SIG-M5 treated with dmso at 0.1 percent for 504 hours (cell line): ENCODE data around the gene CIAO3.

Source experiments
- DNase-seq: peaks from one replicate; lab custom pipeline; 2025; ENCODE audit not compliant: unreplicated experiment; lab: John Stamatoyannopoulos, UW

The CIAO3 gene

DNA sequence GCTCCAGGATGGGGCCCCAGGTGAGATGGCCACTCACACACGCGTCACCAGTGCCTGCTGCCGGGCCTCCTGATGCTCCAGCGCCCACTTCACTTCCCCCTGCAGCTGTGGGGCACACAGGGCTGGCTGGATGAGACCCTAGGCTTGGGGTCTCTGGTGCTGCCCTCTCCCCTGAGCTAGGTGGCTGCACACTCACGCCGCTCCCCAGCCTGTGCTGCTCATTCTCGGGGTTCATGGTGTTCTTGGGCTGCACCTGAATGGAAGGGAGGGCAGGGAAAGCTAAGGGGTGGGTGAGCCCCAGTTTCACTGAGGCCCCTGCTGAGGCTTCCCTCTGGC, 15.8 kb downstream of the CIAO3 start:
- no peak for DNase-seq

DNA sequence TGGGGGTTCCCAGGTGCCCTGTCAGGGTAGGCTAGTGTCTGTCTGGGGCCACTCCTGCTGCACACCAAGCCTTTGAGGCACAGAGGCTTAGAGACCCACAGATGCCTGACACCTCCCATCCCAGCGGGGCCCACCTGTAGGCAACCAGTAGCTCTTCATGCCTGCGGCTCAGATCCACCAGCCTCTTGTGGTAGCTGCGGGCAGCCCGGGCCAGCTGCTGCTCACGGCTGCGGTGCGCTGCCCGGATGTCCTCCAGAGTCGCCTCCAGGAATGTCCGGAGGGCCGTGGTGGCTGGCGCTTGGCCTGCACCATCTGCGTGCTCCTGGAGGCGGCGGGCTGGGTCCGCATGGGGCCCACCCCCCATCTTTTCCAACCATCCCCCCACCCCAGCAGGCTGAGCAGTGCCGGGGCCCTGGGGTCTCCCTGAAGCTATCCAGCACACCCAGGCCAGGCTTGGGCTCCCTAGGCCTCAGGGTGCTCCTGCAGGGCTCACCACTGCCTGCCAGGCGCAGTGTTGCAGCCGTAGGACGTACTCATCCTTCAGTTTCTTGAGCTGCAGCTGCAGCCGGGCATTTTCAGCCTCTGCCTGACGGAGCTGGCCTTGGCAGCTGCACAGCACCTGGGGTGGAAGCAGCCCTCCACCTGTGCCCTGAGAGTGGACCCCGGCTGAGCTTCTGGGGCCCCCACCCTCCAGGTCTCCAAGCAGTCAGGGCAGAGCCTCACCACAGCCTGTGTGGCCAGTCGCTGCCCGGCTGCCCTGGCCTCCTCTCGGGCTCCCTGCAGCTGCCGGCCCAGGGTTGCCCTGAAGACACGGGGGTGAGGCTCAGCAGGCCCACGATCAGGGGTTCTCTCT, 16.4 kb downstream of the CIAO3 start:
- DNase-seq: no peak

DNA sequence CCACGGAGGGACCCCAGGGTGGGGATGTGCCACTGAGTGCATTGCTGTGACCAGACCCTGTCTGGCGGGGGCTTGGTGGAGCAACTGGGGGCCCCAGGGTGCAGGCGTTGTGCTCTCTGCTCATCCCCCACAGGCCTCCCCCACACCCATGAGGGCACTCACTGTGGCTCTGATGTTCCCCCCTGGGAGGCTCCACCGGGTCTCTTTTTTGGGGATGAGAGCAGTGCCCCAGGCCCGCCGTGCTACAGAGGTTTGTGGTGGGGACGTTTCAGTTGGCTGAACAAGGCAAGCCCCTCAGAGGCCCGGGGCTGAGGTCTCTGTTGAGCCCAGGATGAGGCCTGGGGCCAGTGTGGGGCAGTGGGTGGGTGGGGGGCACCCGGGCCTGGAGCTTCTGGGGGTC, 17.1 kb downstream of the CIAO3 start:
- no peak for DNase-seq

DNA sequence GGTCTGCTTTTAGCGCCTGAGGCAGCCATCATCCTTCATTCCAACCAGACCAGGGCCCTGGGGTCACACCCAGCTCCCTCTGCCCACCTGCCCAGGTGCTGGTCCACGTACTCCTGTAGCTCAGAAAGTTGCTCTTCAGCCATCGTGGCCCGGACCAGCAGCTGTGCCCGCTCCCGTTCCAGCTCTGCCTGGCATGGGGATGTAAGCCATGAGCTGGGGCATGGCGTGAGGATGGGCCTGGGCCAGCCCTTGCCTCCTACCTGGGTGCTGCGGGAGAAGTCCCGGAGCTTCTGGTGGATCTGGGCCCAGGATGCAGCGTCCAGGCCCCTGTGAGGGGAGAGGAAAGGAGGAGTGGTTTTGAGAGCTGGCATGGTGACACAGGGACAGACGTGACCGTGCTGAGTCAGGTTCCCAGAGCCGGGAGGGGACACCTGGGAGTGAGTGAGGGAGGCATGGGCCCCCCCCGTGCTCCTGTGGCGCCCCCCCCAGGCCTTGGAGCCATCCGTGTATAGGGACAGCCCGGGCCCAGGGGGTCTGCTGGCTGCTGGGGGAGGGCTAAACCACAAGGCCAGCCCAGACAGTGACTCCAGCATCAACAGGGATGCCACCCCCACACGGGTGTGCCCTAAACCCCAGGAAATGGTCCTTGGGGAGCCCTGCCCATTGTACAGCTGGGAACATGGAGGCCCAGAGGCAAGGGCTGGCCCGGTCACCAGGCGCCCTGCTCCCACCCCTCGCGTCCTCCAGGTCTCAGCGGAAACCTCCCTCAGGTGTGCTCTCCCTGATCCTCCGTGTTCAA, 17.8 kb downstream of the CIAO3 start:
- no peak for DNase-seq

DNA sequence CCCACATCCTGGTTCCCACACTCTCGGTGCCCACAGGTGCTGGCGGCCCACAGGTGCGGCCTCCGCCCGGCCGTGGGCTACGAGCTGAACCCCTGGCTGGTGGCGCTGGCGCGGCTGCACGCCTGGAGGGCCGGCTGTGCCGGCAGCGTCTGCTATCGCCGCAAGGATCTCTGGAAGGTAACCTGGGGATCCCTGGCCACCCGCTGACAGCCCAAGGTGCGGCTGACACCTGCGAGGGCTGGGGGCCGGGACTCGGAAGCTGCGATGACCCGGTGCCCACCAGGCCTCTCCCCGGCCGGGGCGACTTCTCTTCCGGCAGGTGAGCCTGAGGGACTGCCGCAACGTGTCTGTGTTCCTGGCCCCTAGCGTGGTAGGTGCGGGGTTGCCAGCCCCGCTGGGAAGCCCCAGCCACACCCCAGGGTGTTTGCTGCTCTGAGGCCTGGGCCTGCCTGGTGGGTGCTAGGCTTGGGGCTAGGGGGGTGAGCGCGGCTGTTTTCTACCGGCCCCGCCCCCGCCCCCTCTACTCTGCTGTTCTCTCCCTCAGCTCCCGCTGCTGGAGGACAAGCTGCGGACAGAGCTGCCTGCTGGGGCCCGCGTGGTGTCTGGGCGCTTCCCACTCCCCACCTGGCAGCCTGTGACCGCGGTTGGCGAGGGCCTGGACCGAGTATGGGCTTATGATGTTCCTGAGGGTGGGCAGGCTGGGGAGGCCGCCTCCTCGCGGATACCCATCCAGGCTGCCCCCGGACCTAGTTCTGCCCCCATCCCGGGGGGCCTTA, 18.8 kb downstream of the CIAO3 start:
- no peak for DNase-seq

DNA sequence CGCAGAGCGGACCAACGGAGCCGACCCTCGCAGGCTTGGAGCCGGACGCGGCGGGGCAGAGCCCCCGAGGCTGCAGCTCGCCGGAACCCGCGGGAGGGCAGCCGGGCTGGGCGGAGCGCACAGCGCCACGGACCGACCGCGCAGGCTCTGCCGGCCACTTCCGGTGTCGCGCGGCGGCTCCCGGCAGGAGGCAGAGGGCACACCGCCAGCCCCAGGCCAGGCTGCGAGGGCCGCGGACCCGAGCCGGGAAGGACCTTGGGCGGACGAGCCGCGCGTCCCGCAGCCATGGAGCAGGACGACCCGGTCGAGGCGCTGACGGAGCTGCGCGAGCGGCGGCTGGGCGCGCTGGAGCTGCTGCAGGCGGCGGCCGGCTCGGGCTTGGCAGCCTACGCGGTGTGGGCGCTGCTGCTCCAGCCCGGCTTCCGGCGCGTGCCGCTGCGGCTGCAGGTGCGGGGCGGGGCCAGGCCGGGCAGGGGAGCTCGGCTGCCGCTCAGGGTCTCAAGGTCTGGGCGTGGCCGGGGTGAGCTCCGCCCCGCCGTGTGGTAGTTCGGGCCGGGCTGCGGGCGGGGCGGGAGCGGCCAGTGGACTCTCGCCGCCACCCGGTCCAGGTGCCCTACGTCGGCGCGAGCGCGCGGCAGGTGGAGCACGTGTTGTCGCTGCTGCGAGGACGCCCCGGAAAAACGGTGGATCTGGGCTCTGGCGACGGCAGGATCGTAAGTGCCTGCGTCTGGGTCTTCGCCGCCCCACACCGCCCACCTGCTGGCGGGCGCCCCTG, 19.6 kb downstream of the CIAO3 start, which contains the start of gene ANTKMT:
ANTKMT (plus strand) TSS at position 157 of the 775 bp plus-strand sequence; CDS start at position 286, 129 bp downstream.
- peak; percentile 71 for DNase-seq

DNA sequence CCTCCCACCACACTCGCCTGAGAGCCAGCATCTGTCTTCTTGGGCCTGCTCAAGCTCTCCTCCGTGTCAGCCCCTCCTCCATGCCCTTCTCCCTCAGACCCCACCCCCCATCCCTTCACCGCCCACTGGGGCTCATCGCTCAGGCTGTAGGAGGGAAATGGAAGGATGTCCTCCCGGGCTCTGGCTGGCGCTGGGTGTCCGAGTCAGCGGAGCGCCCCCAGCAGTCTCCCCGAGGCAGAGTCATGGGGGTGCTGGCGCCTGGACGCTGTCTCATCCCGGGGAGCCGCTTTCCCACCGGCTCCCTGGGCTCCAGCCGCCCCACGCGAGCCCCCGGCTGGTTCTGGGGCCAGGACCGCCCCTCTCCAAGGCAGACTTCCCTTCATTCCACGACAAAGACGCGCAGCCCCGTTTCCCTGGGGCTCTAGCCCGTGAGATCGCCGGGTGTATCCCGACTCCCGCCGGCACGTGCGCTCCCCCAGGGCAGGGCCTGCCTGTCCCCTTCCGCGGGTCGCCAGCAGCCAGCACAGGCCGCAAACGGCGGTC, 20.3 kb downstream of the CIAO3 start:
- DNase-seq: peak; percentile 68

DNA sequence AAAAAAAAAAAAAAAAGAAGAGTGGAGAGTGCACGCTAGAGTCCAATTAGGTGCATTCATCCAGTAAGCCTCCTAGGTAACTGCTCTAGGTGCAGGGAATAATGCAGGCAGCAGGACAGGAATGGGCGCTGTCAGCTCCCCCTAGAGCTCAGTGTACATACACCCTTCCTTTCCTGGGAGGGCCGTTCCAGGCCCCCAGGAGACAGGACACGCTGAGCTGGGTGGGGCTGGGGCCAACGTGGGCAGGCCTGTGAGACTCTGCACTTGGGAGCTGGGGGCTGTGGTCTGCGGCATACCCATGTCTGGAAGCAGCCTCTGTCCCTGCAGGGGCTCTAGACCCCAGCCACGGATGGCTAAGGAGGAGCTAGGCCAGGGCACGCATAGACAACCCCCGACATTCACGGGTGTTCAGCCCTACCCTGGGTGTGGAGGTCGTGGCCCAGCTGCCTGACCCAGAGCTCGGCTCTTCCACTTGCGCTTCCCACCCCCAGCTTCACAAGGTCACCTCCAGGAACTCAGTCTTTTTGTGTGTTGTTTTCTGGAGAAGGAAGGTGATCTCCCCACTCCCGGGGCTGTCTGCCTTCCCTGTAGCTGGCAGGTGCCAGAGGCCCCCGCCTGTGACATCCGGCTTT, 20.9 kb downstream of the CIAO3 start:
- peak; percentile 30 for DNase-seq

DNA sequence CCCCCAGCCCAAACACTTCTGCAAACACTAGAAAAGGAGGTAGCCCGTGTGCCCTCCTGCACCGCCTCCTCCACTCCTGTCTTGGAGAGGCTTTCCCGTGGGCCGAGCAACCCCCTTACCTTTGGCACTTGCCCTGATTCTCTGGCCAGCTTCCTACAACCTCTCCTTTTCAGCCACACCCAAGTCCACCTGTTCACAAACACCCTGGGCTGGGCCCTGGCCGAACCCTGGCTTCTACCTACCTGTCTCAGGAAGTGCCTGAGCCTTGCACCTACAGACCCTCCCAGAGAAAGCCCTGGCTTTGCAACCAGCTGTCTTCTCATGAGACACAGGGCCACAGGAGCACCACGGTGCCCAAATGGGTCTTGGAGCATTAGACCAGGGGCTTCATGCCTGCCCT, 21.9 kb downstream of the CIAO3 start:
- no peak for DNase-seq

DNA sequence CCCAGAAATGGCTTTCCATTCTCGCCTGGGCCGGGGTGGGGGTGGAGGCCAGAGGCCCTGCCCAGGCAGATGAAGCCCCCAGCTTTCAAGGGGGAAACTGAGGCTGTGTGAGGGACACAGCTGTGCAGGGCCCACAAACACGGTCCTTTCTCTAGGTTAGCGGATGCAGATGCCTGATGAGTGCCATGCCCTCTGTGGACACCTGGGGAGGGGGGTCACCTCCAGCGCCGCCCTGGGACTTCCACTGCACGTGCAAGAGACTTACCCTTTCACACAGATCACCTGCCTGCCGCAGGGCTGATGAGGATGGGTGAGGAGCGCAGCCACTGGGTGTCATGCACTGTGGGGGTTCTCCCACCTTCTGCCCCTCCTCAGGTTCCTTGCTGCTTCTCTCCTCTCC, 22.4 kb downstream of the CIAO3 start:
- DNase-seq: no peak

DNA sequence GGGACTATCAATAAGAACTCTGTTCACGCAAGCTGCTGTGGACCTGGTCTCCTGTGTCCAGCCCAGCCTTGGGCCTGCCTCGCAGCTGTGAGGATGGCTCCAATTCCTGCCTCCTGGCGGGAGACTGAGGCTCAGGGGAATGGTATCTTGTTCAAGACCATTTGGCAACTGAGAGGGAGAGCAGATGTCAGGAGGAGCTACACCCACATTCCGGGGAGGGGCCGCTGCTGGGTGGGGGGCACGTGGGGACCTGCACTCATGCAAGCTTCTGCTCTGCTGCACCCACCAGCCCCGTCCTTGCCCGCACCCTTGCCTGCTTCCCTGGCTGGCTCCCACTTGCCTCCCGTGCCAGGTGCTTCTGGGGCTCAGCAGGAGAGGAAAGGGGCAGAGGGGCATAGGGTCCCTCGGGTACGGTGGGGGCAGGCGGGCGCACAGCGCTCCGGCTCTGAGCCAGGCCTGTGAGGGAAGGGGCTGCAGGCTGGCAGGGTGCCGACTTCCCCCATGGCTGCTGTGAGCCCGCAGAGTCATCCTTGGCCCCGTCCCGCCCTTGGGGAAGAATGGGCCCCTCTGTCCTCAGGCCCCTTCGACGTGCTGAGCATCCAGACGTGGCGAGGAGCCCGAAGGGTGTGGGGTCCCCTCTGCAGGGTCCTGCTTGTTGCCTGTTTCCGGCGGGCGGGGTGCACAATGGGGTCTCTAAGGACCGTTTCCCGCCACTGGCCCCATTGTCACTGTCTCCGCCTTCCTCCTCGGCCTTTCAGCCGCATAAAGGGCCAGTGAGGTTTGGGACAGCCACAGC, 23.1 kb downstream of the CIAO3 start:
- DNase-seq: no peak

DNA sequence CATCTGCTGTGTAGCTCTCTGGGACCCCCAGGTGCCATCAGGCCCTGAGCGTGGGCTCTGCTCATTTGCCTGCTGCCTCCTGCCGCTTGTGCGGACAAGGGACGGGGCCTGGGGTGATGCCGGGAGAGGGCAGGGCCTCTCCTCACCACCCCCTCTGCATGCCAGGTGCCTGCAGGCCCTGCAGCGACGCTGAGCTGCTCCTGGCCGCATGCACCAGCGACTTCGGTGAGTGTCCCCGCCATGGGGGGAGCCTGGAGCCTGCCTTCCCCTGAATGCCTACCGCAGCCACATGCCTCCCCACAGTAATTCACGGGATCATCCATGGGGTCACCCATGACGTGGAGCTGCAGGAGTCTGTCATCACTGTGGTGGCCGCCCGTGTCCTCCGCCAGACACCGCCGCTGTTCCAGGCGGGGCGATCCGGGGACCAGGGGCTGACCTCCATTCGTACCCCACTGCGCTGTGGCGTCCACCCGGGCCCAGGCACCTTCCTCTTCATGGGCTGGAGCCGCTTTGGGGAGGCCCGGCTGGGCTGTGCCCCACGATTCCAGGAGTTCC, 23.9 kb downstream of the CIAO3 start:
- no peak for DNase-seq

DNA sequence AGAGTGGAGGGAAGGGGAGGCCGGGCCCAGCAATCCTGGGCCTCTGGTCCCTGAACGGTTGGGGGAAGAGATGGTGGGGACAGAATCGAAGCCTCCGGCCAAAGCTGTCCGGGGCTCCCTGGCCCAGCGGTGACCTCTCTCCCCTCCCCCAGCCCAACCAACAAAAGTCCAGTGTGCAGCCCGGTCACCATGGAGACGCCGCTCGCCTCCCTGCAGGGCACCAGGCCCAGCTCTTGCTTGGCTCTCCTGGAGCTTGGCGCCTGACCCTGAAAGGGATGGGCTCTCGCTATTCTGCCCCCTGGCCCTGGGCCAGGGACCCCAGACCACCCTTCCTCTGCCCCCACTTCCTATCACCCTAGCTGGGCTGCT, 24.6 kb downstream of the CIAO3 start:
- DNase-seq: no peak

DNA sequence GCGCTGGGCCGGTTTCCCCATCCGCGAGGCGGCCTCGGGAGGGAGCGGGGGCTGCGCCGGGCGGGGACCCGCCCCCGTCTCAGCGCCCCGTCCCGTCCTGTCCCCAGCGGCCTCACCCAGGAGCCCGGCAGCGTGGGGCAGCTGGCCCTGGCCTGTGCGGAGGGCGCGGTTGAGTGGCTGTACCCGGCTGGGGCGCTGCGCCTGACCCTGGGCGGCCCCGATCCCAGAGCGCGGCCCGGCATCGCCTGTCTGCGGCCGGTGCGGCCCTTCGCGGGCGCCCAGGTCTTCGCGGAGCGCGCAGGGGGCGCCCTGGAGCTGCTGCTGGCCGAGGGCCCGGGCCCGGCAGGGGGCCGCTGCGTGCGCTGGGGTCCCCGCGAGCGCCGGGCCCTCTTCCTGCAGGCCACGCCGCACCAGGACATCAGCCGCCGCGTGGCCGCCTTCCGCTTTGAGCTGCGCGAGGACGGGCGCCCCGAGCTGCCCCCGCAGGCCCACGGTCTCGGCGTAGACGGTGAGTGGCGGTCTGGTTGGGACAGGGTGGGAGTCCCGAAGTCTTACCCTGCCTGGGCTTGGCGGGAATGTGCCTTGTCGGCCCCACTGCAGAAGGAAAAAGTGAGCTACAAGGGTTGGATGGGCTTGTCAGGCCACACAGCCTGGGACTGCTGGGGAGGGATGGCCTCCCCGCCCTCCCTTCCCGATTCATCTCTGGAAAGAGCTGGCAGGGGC, 25.2 kb downstream of the CIAO3 start:
- no peak for DNase-seq

DNA sequence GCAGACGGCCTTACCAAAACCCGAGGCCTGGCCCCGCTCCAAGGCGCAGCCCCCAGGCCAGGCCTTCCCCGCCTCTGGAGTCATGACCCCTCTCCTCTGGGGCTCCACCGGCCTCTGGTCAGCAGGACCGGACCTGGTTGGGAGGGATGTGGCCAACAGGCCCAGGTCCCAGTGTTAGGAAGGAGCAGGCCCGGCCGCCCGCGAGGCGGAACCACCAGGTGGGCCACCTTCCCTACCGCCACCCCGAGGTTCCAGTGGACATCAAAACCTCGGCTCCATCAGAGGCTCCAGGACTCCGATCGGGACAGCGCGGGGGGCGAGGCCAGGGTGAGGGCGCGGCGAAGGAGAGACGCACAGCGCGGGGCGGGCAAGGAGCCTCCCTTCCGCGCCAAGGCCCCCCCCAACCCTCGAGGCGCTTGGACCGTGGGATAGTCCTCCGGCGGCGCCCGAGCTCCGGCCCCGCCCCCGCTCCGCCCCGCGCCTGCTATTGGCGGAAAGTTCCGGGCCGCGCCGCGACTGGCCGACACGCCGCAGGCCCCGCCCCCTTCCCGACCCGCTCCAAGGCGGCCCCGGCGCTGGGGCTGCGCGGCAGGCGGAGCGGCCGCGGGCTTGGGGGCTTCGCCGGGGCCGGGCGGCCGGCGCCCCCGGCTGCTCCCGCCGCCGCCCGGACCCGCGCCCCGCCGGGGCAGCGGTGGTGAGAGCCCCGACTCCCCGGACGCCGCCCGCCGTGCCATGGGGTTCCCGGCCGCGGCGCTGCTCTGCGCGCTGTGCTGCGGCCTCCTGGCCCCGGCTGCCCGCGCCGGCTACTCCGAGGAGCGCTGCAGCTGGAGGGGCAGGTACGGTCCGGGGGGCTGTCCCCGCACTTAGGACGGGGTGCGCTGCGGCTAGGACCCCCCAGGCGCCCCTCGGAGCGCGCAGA, 26.0 kb downstream of the CIAO3 start, which contains the start of gene METRN:
METRN (plus strand) TSS at position 561 of the 919 bp plus-strand sequence; CDS start at position 733, 172 bp downstream.
- DNase-seq: peak; percentile 73

DNA sequence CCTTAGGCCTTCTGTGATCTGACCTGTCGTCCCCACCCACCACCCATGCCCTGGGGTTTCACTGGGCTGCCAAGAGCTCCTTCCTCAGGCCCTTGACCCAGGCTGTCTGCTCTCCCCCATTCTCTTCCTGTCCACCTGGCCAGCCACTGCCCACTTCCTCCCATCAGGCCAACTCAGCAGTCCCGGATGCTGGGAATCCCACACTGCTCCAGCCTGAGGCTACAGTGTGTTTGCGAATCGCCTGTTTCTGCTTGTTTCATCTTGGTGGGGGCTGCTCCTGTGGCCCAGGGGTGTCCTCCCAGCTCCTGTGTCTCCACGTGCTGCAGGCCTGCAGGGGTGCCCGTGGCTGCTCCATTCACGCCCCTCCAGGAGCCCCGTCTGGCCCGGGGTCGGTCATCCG, 26.7 kb downstream of the CIAO3 start:
- DNase-seq: no peak

DNA sequence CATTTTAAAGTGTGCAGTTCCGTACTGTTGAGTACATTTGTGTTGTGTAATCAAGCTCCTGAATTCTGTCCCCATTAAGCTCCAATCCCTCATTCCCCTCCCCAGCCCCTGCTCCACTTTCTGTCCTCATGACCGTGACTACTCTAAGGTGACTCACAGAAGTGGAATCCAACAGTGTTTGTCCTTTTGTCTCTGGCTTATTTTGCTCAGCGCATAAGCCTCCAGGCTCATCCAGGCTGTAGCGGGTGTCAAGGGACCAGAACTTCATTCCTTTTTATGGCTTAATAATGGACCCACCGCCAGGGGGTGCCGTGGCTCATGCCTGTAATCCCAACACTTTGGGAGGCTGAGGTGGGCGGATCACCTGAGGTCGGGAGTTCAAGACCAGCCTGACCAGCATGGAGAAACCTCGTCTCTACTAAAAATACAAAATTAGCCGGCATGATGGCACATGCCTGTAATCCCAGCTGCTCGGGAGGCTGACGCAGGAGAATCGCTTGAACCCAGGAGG, 28.0 kb downstream of the CIAO3 start:
- peak; percentile 48 for DNase-seq
